Measurements from ENCODE around the gene R3HCC1L. TPM values are rescaled to one million over a fixed set of nuclear protein-coding genes. Genes with fewer than 3 reads are reported as not detected.

R3HCC1L gene
- total RNA-seq, 2 experiments from 2014 or later: 13.5 to 16.8 TPM

DNA sequence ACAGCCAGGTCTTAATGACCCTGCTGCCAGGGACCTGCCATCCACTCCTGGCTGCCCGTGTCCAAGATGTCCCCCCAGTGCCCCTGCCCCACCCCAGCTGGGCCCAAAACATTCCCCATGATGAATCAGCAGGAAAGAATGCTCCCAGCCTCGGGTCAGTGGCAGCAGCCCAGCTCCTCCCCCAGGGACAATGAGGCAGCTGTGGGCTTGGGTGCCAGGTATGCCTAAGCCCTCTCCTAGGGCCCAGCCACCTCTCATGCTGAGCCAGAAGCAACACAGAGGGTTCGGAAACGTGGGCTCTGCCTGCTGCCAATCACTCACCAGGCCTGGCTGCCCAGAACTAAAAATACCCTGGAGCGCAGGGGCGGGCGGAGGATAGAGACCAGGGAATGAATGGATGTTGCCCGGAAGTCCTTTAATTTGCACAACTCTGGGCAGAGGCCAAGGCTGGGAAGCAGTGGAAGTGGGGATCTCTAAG lies 135.0 kb downstream of the R3HCC1L start:
- no peak overlapping the region for H3K27ac Mint-ChIP-seq
- peaks cover 2% of the 10 kb centered on the region for H3K4me1 Mint-ChIP-seq
- intact Hi-C loops (cut with DNase I, micrococcal nuclease): loop anchor here in 1 of 2 experiments (10.0 kb wide), 1 partner anchor 395 kb away; no protein-coding TSS in a partner anchor
- ChIA-PET CTCF (interaction anchor here (0.6 to 0.8 kb wide), 2 partner anchors 98 to 219 kb away, joined by 3 read pairs; no protein-coding TSS in a partner anchor), POLR2A (no interaction called here)
- no peaks in the 10 kb centered on the region for H3K9me3 Mint-ChIP-seq (ENCODE audit: low read depth)
- no peak overlapping the region for H3K4me3 Mint-ChIP-seq
- DNase-seq (no peak), ATAC-seq (no peak)
- H3K27me3 Mint-ChIP-seq: peaks cover 51% of the 10 kb centered on the region
- no peaks in the 10 kb centered on the region for H3K36me3 Mint-ChIP-seq (ENCODE audit: low read depth)

GRCh38 chr10:98270073-98270740 lies 135.8 kb downstream of the R3HCC1L start:
- Mint-ChIP-seq H3K4me3 (no peak overlapping the region), H3K36me3 (ENCODE audit: low read depth) (no peaks in the 10 kb centered on the region), H3K27ac (no peak overlapping the region), H3K9me3 (ENCODE audit: low read depth) (no peaks in the 10 kb centered on the region), H3K27me3 (peaks cover 51% of the 10 kb centered on the region), H3K4me1 (peaks cover 2% of the 10 kb centered on the region)
- ChIA-PET CTCF (interaction anchor here (0.6 kb wide), 1 partner anchor 98 kb away, joined by 3 read pairs; no protein-coding TSS in a partner anchor), POLR2A (no interaction called here)
- intact Hi-C loops (cut with DNase I, micrococcal nuclease): no loop called here
- no peak for DNase-seq
- no peak for ATAC-seq

DNA sequence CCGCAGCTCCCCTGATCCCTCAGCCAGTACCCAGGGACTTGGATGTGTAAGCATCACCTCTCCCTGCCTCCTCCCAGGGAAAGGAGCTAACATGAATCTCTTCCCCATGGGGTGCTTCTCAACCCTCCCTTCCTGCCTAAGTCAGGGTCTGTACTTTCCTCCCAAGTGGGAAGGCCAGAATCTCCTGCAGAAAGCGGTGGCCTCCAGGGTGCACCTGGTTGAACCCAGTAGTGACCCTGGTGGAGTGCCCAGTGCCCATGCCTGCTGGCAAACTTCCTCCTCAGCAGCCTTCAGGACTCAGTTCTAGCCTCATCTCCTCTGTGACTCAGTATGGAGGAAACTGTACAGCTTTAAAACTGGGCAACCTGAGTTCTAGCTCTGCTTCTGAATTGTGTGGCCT lies 136.3 kb downstream of the R3HCC1L start:
- peaks cover 50% of the 10 kb centered on the region for H3K27me3 Mint-ChIP-seq
- no peaks in the 10 kb centered on the region for H3K36me3 Mint-ChIP-seq (ENCODE audit: low read depth)
- DNase-seq: no peak
- ChIA-PET POLR2A (no interaction called here), CTCF (interaction anchor here (0.9 kb wide), 1 partner anchor 95 kb away, joined by 3 read pairs; no protein-coding TSS in a partner anchor)
- no peak overlapping the region for H3K4me3 Mint-ChIP-seq
- H3K4me1 Mint-ChIP-seq: peaks cover 2% of the 10 kb centered on the region
- no peak for ATAC-seq
- intact Hi-C loops (cut with DNase I, micrococcal nuclease): no loop called here
- H3K9me3 Mint-ChIP-seq (ENCODE audit: low read depth): no peaks in the 10 kb centered on the region
- no peak overlapping the region for H3K27ac Mint-ChIP-seq

- DNase-seq (no peak), ATAC-seq (no peak)
- Mint-ChIP-seq H3K4me3 (no peak overlapping the region), H3K4me1 (peaks cover 2% of the 10 kb centered on the region), H3K9me3 (ENCODE audit: low read depth) (no peaks in the 10 kb centered on the region), H3K27me3 (peaks cover 40% of the 10 kb centered on the region), H3K27ac (no peak overlapping the region), H3K36me3 (ENCODE audit: low read depth) (no peaks in the 10 kb centered on the region)
- ChIA-PET CTCF (interaction anchor here (1.4 kb wide), 1 partner anchor 21 kb away, joined by 4 read pairs; no protein-coding TSS in a partner anchor), POLR2A (no interaction called here)
- intact Hi-C loops (cut with DNase I, micrococcal nuclease): no loop called here
These were observed 137.8 kb downstream of the R3HCC1L start for GRCh38 chr10:98272245-98272644.

DNA sequence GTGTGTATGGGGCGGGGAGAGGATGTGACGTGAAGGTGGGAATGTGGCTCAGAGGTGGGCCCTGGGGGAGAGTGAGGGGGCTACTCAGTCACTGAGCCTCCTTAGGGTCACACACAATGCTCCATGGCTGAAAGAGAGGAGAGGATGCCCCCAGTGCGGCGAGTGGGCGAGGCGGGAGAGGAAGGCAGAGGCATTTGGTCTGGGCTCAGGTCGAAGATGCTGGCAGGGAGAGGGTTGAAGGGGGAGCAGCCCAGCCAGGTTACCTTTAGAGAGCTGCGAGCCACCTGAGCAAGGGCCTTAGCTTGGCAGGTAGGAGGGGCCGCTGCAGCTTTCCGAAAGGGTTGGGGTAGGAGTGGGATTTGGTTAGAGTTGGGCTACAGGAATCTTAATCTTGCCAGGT lies 138.2 kb downstream of the R3HCC1L start:
- no peak for DNase-seq
- intact Hi-C loops (cut with DNase I, micrococcal nuclease): no loop called here
- Mint-ChIP-seq H3K27me3 (peaks cover 36% of the 10 kb centered on the region), H3K27ac (no peak overlapping the region), H3K9me3 (ENCODE audit: low read depth) (no peaks in the 10 kb centered on the region), H3K36me3 (ENCODE audit: low read depth) (no peaks in the 10 kb centered on the region), H3K4me1 (peaks cover 2% of the 10 kb centered on the region), H3K4me3 (no peak overlapping the region)
- POLR2A ChIA-PET: no interaction called here
- ATAC-seq: no peak
- CTCF ChIA-PET: interaction anchor here (1.4 kb wide), 1 partner anchor 21 kb away, joined by 4 read pairs; no protein-coding TSS in a partner anchor

- H3K27ac Mint-ChIP-seq: no peak overlapping the region
- no peak for ATAC-seq
- ChIA-PET POLR2A (no interaction called here), CTCF (interaction anchor here (1.4 kb wide), 1 partner anchor 20 kb away, joined by 4 read pairs; no protein-coding TSS in a partner anchor)
- no peaks in the 10 kb centered on the region for H3K36me3 Mint-ChIP-seq (ENCODE audit: low read depth)
- intact Hi-C loops (cut with DNase I, micrococcal nuclease): no loop called here
- DNase-seq: no peak
- peaks cover 2% of the 10 kb centered on the region for H3K4me1 Mint-ChIP-seq
- no peaks in the 10 kb centered on the region for H3K9me3 Mint-ChIP-seq (ENCODE audit: low read depth)
- peaks cover 34% of the 10 kb centered on the region for H3K27me3 Mint-ChIP-seq
- no peak overlapping the region for H3K4me3 Mint-ChIP-seq
These were observed 138.8 kb downstream of the R3HCC1L start for GRCh38 chr10:98273057-98273850.

DNA sequence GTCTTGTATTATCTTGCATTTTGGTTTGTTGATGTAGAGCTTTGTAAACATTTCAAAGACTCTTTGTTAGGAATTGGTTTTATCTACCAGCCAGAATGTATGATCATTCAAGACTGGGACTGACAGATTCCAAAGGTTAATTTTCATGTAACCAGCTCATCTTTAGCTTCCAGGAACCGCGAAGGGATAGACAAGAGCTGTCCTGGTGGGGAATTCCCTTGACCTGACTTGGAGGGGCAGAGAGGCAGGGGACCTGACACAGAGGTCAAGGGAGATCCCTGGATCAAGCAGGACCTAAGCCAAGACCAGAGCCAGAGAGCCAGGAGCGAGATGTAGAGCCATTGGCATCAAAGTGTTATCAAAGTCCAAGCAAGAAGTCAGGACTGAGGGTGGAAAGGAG lies 140.1 kb downstream of the R3HCC1L start:
- ChIA-PET CTCF (no interaction called here), POLR2A (no interaction called here)
- peaks cover 29% of the 10 kb centered on the region for H3K27me3 Mint-ChIP-seq
- intact Hi-C loops (cut with DNase I, micrococcal nuclease): no loop called here
- no peak for ATAC-seq
- no peak overlapping the region for H3K27ac Mint-ChIP-seq
- H3K4me3 Mint-ChIP-seq: no peak overlapping the region
- DNase-seq: no peak
- H3K4me1 Mint-ChIP-seq: no peaks in the 10 kb centered on the region
- no peaks in the 10 kb centered on the region for H3K9me3 Mint-ChIP-seq (ENCODE audit: low read depth)
- no peaks in the 10 kb centered on the region for H3K36me3 Mint-ChIP-seq (ENCODE audit: low read depth)

DNA sequence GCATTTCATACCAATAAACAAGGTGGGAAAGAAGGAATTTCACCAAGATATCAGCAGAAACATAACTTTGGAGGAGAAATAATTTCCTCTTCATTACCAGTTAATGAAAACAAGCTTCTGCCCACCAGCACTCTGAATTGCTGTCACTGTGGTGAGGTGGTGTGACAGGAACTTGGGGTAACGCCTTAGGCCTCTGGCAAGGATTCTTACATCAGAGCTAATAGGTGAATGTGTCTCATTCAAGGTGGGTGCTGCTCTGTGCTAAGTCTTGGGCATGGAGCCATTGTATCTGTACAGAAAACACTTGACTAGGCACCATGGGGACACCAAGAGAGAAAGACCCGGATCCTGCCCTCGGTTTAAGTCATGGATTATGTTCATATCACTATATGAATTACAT lies 141.9 kb downstream of the R3HCC1L start:
- no peaks in the 10 kb centered on the region for H3K4me1 Mint-ChIP-seq
- intact Hi-C loops (cut with DNase I, micrococcal nuclease): no loop called here
- CTCF ChIA-PET: no interaction called here
- no peaks in the 10 kb centered on the region for H3K36me3 Mint-ChIP-seq (ENCODE audit: low read depth)
- H3K27ac Mint-ChIP-seq: no peak overlapping the region
- DNase-seq (no peak), ATAC-seq (no peak)
- POLR2A ChIA-PET: no interaction called here
- H3K27me3 Mint-ChIP-seq: peaks cover 19% of the 10 kb centered on the region
- H3K9me3 Mint-ChIP-seq (ENCODE audit: low read depth): peaks cover 4% of the 10 kb centered on the region
- no peak overlapping the region for H3K4me3 Mint-ChIP-seq

GRCh38 chr10:98285416-98285815 lies 151.0 kb downstream of the R3HCC1L start:
- Mint-ChIP-seq H3K27me3 (peaks cover 10% of the 10 kb centered on the region), H3K4me3 (no peak overlapping the region), H3K4me1 (no peaks in the 10 kb centered on the region), H3K27ac (no peak overlapping the region), H3K36me3 (ENCODE audit: low read depth) (no peaks in the 10 kb centered on the region), H3K9me3 (ENCODE audit: low read depth) (peaks cover 6% of the 10 kb centered on the region)
- DNase-seq (no peak), ATAC-seq (no peak)
- ChIA-PET POLR2A (no interaction called here), CTCF (interaction anchor here (1.2 kb wide), 1 partner anchor 115 kb away, joined by 3 read pairs; no protein-coding TSS in a partner anchor)
- intact Hi-C loops (cut with DNase I, micrococcal nuclease): no loop called here

GRCh38 chr10:98286419-98286818 lies 152.0 kb downstream of the R3HCC1L start:
- intact Hi-C loops (cut with DNase I, micrococcal nuclease): no loop called here
- H3K4me1 Mint-ChIP-seq: no peaks in the 10 kb centered on the region
- H3K36me3 Mint-ChIP-seq (ENCODE audit: low read depth): no peaks in the 10 kb centered on the region
- H3K27ac Mint-ChIP-seq: no peak overlapping the region
- POLR2A ChIA-PET: no interaction called here
- ATAC-seq (no peak), DNase-seq (no peak)
- no peak overlapping the region for H3K4me3 Mint-ChIP-seq
- H3K9me3 Mint-ChIP-seq (ENCODE audit: low read depth): peaks cover under 1% of the 10 kb centered on the region
- peaks cover 10% of the 10 kb centered on the region for H3K27me3 Mint-ChIP-seq
- CTCF ChIA-PET: interaction anchor here (1.2 kb wide), 1 partner anchor 116 kb away, joined by 3 read pairs; no protein-coding TSS in a partner anchor

DNA sequence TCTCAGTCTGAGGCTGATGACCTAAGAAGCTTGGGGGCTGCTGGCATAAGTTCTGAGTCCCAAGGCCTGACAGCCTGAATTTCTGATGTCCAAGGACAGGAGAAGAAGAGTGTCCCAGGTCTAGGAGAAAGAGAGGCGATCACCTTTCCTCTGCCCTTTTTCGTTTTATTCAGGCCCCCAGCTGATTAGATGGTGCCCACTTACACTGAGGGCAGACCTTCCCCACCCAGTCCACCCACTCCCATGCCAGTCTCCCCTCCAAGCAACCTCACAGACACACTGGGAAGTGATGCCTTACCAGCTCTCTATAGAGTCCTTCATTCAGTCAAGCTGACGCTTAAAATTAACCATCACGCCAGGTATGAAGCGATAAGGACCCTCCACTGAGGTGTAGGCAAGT lies 152.9 kb downstream of the R3HCC1L start:
- Mint-ChIP-seq H3K27me3 (peaks cover 12% of the 10 kb centered on the region), H3K36me3 (ENCODE audit: low read depth) (no peaks in the 10 kb centered on the region), H3K4me1 (no peaks in the 10 kb centered on the region), H3K4me3 (no peak overlapping the region), H3K9me3 (ENCODE audit: low read depth) (no peaks in the 10 kb centered on the region), H3K27ac (no peak overlapping the region)
- ChIA-PET POLR2A (no interaction called here), CTCF (interaction anchor here (0.8 kb wide), 1 partner anchor 202 kb away, joined by 3 read pairs; no protein-coding TSS in a partner anchor)
- no peak for ATAC-seq
- no peak for DNase-seq
- intact Hi-C loops (cut with DNase I, micrococcal nuclease): no loop called here

Measured in activated CD4-positive, alpha-beta T cell treated with anti-CD3 and anti-CD28 coated beads for 36 hours (primary cell).